ENCODE results near the gene CNOT4. TPM values are rescaled to one million over a fixed set of nuclear protein-coding genes. Genes with fewer than 3 reads are reported as not detected.

The CNOT4 gene
- total and polyA plus RNA-seq, 2 of the 4 experiments (the other 2 are of a cell fraction) = 7.0 to 8.1 TPM

DNA sequence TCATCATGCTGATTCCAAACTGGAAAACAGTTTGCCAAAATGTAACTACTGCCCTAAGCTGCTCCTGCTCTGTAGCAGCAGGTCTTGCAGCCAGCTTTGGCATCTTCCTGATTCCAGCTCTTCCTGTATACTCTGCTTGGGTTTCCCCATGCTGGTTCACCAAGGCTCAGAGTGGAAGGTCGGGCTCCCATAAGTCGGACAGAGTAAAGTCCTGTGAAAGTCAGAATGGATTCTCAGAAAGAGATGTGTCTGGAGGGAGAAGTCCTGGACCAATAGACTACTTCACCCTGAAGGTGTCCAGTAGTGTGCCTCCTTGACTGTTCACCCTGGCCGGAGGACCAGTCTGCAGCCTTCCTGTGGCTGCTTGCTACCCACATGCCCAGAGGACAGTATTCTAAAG lies 182.4 kb downstream of the CNOT4 start:
- ChIA-PET POLR2A (ENCODE audit: unreplicated experiment) (no interaction called here), CTCF (no interaction called here)
- no peaks in the 10 kb centered on the region for H3K9me3 ChIP-seq (ENCODE audit: control insufficient read depth, insufficient read depth, low read length)
- no peak overlapping the region for H2AK5ac ChIP-seq (ENCODE audit: low read depth, low read length)
- no peak overlapping the region for H4K8ac ChIP-seq (ENCODE audit: low read depth in 2 of 2, low read length in 2 of 2)
- no peak overlapping the region for H3K23ac ChIP-seq (ENCODE audit: low read depth, low read length)
- H4K20me1 ChIP-seq (ENCODE audit: insufficient read depth, low read length) = no peaks in the 10 kb centered on the region
- no peak overlapping the region for H3K4me3 ChIP-seq (ENCODE audit: insufficient read depth, low read depth, low read length)
- dilution Hi-C loops (cut with HindIII; ENCODE audit: low sequenced_read_pairs, unreplicated experiment) = no loop called here
- H3K27ac ChIP-seq (ENCODE audit: insufficient read depth, low read length) = no peak overlapping the region
- H2BK20ac ChIP-seq (ENCODE audit: low read depth, low read length) = no peak overlapping the region
- WGBS, 2 experiments (ENCODE audit: extremely low coverage in 2 of 2, insufficient read length in 1 of 2) = no CpG with 5 or more reads among the region's 3 CpGs
- H3K9me1 ChIP-seq (ENCODE audit: insufficient read depth, low read length) = no peaks in the 10 kb centered on the region
- in situ Hi-C loops (cut with MboI; ENCODE audit: low sequenced_read_pairs) = no loop called here
- H3K9ac ChIP-seq (ENCODE audit: low read depth, low read length) = no peak overlapping the region
- BruUV-seq (replicated peaks) = no TSS peak
- DNase-seq (no peak), ATAC-seq (ENCODE audit: low read depth) (no peak)
- intact Hi-C loops (cut with micrococcal nuclease) = no loop called here
- H2BK5ac ChIP-seq (ENCODE audit: low read depth, low read length, poor library complexity, severe bottlenecking) = no peak overlapping the region
- no peak overlapping the region for H3K56ac ChIP-seq (ENCODE audit: extremely low read depth, insufficient read depth, low read length)
- TF ChIP-seq SMC3 (IDR thresholded peaks at IDR 0.05; ENCODE audit: low read depth, low read length) (no peak), POLR2A (IDR thresholded peaks at IDR 0.05; ENCODE audit: low read depth, low read length) (no peak), RCOR1 (IDR thresholded peaks at IDR 0.05; ENCODE audit: insufficient replicate concordance, low read length) (no peak), FOS (IDR thresholded peaks at IDR 0.05; ENCODE audit: low read depth, low read length) (no peak), NFE2L2 (IDR thresholded peaks at IDR 0.05; ENCODE audit: low read depth, low read length) (no peak), CEBPB (IDR thresholded peaks at IDR 0.05; ENCODE audit: low read depth, low read length) (no peak), MAFK (IDR thresholded peaks at IDR 0.05; ENCODE audit: low read depth, low read length) (no peak), MXI1 (IDR thresholded peaks at IDR 0.05; ENCODE audit: borderline replicate concordance, low read depth, low read length) (no peak), MAZ (IDR thresholded peaks at IDR 0.05; ENCODE audit: borderline replicate concordance, low read depth, low read length) (no peak), RFX5 (IDR thresholded peaks at IDR 0.05; ENCODE audit: low read depth, low read length) (no peak), RAD21 (IDR thresholded peaks at IDR 0.05; ENCODE audit: low read length) (no peak), BHLHE40 (IDR thresholded peaks at IDR 0.05; ENCODE audit: low read depth, low read length) (no peak), CHD1 (IDR thresholded peaks at IDR 0.05; ENCODE audit: low read depth, low read length) (no peak)
- TF ChIP-seq, protein P1, sequence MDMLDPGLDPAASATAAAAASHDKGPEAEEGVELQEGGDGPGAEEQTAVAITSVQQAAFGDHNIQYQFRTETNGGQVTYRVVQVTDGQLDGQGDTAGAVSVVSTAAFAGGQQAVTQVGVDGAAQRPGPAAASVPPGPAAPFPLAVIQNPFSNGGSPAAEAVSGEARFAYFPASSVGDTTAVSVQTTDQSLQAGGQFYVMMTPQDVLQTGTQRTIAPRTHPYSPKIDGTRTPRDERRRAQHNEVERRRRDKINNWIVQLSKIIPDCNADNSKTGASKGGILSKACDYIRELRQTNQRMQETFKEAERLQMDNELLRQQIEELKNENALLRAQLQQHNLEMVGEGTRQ (IDR thresholded peaks at IDR 0.05; ENCODE audit: low read depth, low read length) = no peak
- TF ChIP-seq, protein P2, sequence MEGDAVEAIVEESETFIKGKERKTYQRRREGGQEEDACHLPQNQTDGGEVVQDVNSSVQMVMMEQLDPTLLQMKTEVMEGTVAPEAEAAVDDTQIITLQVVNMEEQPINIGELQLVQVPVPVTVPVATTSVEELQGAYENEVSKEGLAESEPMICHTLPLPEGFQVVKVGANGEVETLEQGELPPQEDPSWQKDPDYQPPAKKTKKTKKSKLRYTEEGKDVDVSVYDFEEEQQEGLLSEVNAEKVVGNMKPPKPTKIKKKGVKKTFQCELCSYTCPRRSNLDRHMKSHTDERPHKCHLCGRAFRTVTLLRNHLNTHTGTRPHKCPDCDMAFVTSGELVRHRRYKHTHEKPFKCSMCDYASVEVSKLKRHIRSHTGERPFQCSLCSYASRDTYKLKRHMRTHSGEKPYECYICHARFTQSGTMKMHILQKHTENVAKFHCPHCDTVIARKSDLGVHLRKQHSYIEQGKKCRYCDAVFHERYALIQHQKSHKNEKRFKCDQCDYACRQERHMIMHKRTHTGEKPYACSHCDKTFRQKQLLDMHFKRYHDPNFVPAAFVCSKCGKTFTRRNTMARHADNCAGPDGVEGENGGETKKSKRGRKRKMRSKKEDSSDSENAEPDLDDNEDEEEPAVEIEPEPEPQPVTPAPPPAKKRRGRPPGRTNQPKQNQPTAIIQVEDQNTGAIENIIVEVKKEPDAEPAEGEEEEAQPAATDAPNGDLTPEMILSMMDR (conservative IDR thresholded peaks at IDR 0.05; ENCODE audit: low read depth, low read length) = no peak
- TF ChIP-seq, protein P3, sequence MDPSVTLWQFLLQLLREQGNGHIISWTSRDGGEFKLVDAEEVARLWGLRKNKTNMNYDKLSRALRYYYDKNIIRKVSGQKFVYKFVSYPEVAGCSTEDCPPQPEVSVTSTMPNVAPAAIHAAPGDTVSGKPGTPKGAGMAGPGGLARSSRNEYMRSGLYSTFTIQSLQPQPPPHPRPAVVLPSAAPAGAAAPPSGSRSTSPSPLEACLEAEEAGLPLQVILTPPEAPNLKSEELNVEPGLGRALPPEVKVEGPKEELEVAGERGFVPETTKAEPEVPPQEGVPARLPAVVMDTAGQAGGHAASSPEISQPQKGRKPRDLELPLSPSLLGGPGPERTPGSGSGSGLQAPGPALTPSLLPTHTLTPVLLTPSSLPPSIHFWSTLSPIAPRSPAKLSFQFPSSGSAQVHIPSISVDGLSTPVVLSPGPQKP (IDR thresholded peaks at IDR 0.05; ENCODE audit: borderline replicate concordance, low read depth, low read length) = no peak
- H3K4ac ChIP-seq (ENCODE audit: low read depth, low read length) = no peak overlapping the region
- peaks cover 11% of the 10 kb centered on the region for H3K27me3 ChIP-seq (ENCODE audit: control insufficient read depth, insufficient read depth, low read length)
- H4K91ac ChIP-seq (ENCODE audit: insufficient read depth, low read depth, low read length) = no peak overlapping the region
- H3K4me2 ChIP-seq (ENCODE audit: low read depth, low read length) = no peak overlapping the region
- H3K79me1 ChIP-seq (ENCODE audit: low read depth in 1 of 2, low read length in 2 of 2) = no peaks in the 10 kb centered on the region
- H3K18ac ChIP-seq (ENCODE audit: low read depth, low read length) = no peak overlapping the region
- no peak overlapping the region for H3K14ac ChIP-seq (replicated peaks; ENCODE audit: low read depth, low read length)
- H2BK120ac ChIP-seq (ENCODE audit: low read depth, low read length) = no peak overlapping the region
- H3K36me3 ChIP-seq (ENCODE audit: control insufficient read depth, insufficient read depth, low read length) = no peaks in the 10 kb centered on the region
- H2AK9ac ChIP-seq (replicated peaks; ENCODE audit: low read depth, low read length, poor library complexity) = no peak overlapping the region
- H2AFZ ChIP-seq (replicated peaks; ENCODE audit: low read length, poor library complexity) = no peak overlapping the region
- H4K5ac ChIP-seq (ENCODE audit: low read depth, low read length) = no peak overlapping the region
- H2BK15ac ChIP-seq (ENCODE audit: low read depth, low read length) = no peak overlapping the region
- no peaks in the 10 kb centered on the region for H3K4me1 ChIP-seq (ENCODE audit: control insufficient read depth, insufficient read depth, low read length)

Data from IMR-90 (cell line).